ENCODE data around the gene AGPAT4. TPM values are rescaled to one million over a fixed set of nuclear protein-coding genes. Genes with fewer than 3 reads are reported as not detected.

AGPAT4 gene
- total RNA-seq, 1 experiment from 2014 or later = 22.0 TPM

GRCh38 chr6:161135695-161136591 is 137.9 kb downstream of the AGPAT4 start:
- Histone ChIP-seq H3K9ac (ENCODE audit: extremely low read depth, insufficient read length, low read length) (no peak overlapping the region), H3K56ac (ENCODE audit: insufficient read length, low read depth, low read length) (no peak overlapping the region), H3K18ac (ENCODE audit: insufficient read length, low read depth, low read length) (no peak overlapping the region), H3K4me2 (ENCODE audit: insufficient read depth, insufficient read length, low read length) (no peak overlapping the region), H2AK5ac (ENCODE audit: insufficient read length, low read length) (no peak overlapping the region), H3K79me1 (ENCODE audit: insufficient read depth, low read depth, low read length, poor library complexity, severe bottlenecking) (no peaks in the 10 kb centered on the region), H4K8ac (replicated peaks; ENCODE audit: insufficient read length, low read depth, low read length) (no peak overlapping the region), H3K27me3 (ENCODE audit: insufficient read depth, low read length) (no peaks in the 10 kb centered on the region), H2BK5ac (ENCODE audit: insufficient read length, low read length) (no peak overlapping the region), H2BK20ac (ENCODE audit: low read depth, low read length, poor library complexity, severe bottlenecking) (no peak overlapping the region), H2AFZ (ENCODE audit: low read length) (no peak overlapping the region), H3K4me1 (ENCODE audit: insufficient read depth, low read length) (no peaks in the 10 kb centered on the region), H3K27ac (ENCODE audit: insufficient read length, low read depth, low read length) (no peak overlapping the region), H3T11ph (ENCODE audit: low read length) (no peak overlapping the region), H2BK12ac (ENCODE audit: insufficient read length, low read depth, low read length) (no peak overlapping the region), H3K23me2 (ENCODE audit: insufficient read length, low read depth, low read length, poor library complexity, severe bottlenecking) (no peaks in the 10 kb centered on the region), H3K14ac (ENCODE audit: insufficient read depth, low read length) (no peak overlapping the region), H4K5ac (ENCODE audit: insufficient read length, low read depth, low read length) (no peak overlapping the region), H3K4ac (ENCODE audit: low read depth, low read length) (no peak overlapping the region), H3K9me3 (ENCODE audit: control insufficient read depth, low read depth, low read length) (no peaks in the 10 kb centered on the region), H2BK15ac (ENCODE audit: low read depth, low read length) (no peak overlapping the region), H3K79me2 (ENCODE audit: insufficient read depth, low read length) (no peaks in the 10 kb centered on the region), H3K23ac (ENCODE audit: insufficient read length, low read depth, low read length) (no peak overlapping the region), H4K20me1 (ENCODE audit: control insufficient read depth, insufficient read depth, insufficient read length) (no peaks in the 10 kb centered on the region), H2BK120ac (ENCODE audit: low read depth, low read length, poor library complexity, severe bottlenecking) (no peak overlapping the region), H4K91ac (ENCODE audit: insufficient read length, low read depth, low read length) (no peak overlapping the region)
- Mint-ChIP-seq H3K4me3 (no peak overlapping the region), H3K27ac (peak overlapping the region in 1 of 3 experiments; percentile 83; a peak in 4 of 7 replicates), H3K27me3 (ENCODE audit: low read depth) (no peaks in the 10 kb centered on the region; the same call in none of the 2 replicates), H3K9me3 (no peaks in the 10 kb centered on the region), H3K36me3 (ENCODE audit: insufficient read depth in 1 of 3, low read depth in 3 of 3) (peaks cover 18 to 63% (median 54%) of the 10 kb centered on the region in 3 experiments), H3K4me1 (peaks cover 0 to 10% of the 10 kb centered on the region in 2 experiments; a peak in 2 of 4 replicates)
- WGBS (ENCODE audit: extremely low coverage, insufficient read length, low lambda C conversion rate) = no CpG with 5 or more reads among the region's 23 CpGs
- no peak for DNase-seq
- no peak for TF ChIP-seq CTCF (conservative IDR thresholded peaks at IDR 0.05)
